H1 (cell line): ENCODE measurements around the gene P2RX1. TPM values are rescaled to one million over a fixed set of nuclear protein-coding genes. Genes with fewer than 3 reads are reported as not detected.

ENCODE experiments used
- CTBP2 ChIP-seq: IDR thresholded peaks from 2 replicates; pipeline ENCODE4 v1.7.0; 2011; ENCODE audit warnings: borderline replicate concordance, mild to moderate bottlenecking, moderate library complexity, mixed read lengths, low read length; ENCODE audit not compliant: insufficient read depth, insufficient read length
- JUND ChIP-seq: IDR thresholded peaks from 2 replicates; pipeline ENCODE4 v1.6.1; 2011; ENCODE audit warnings: mild to moderate bottlenecking, improper control_type of control experiment, low read length
- MAFK ChIP-seq: IDR thresholded peaks from 2 replicates; pipeline ENCODE4 v1.6.1; 2012; ENCODE audit warnings: low read depth, mild to moderate bottlenecking, improper control_type of control experiment, low read length
- POU5F1 ChIP-seq: IDR thresholded peaks from 2 replicates; pipeline ENCODE4 v1.6.1; 2011; ENCODE audit warnings: low read depth, mild to moderate bottlenecking, low read length, moderate library complexity
- RAD21 ChIP-seq, 2 experiments: IDR thresholded peaks in 1 of 2; conservative IDR thresholded peaks in 1 of 2; 2 replicates each; pipeline ENCODE4 v1.6.1; 2011; ENCODE audit warnings: low read depth in 2 of 2, low read length in 2 of 2, improper control_type of control experiment in 1 of 2, inconsistent platforms in 1 of 2, mild to moderate bottlenecking in 1 of 2, moderate library complexity in 1 of 2
- SRF ChIP-seq: IDR thresholded peaks from 2 replicates; pipeline ENCODE4 v1.6.1; 2011; ENCODE audit warnings: mild to moderate bottlenecking, low read depth, low read length, moderate library complexity
- ZNF274 ChIP-seq: IDR thresholded peaks from 2 replicates; pipeline ENCODE4 v1.7.0; 2012; ENCODE audit warnings: low read length, borderline replicate concordance; ENCODE audit errors: extremely low read depth
- polyA plus RNA-seq, 7 experiments: library from polyadenylated mRNA; depleted of rRNA in 3 of 7; stranded (reverse) in 5 of 7; unstranded in 2 of 7; fragments of >200 nt in 5 of 7; fragments of 200-250 nt in 2 of 7; gene quantifications; 1 replicate in 5 of 7; 2 replicates in 1 of 7; 4 replicates in 1 of 7; pipeline versions ENCODE4 v1.2.1 to v1.2.3, GENCODE V29; 2011 to 2013; ENCODE audit warnings: missing spikeins in 2 of 7, mixed read lengths in 2 of 7
- total RNA-seq: library from RNA; stranded (reverse); fragmentation: NEBNext Ultra II Directional; extraction: Animal tissue kit (Norgen Biotek cat#: 25700); gene quantifications from 2 replicates; pipeline ENCODE4 v1.2.1, GENCODE V29; 2021
- TF ChIP-seq, protein P1 (sequence below): fragments of 300-600 bp; sonication (generic); IDR thresholded peaks from 2 replicates; pipeline ENCODE4 v1.7.1; 2012; ENCODE audit warnings: low read length, moderate library complexity, mild to moderate bottlenecking, inconsistent platforms; ENCODE audit not compliant: insufficient replicate concordance
- TF ChIP-seq, protein P2 (sequence below): IDR thresholded peaks from 2 replicates; pipeline ENCODE4 v1.6.1; 2011; ENCODE audit warnings: low read depth, mild to moderate bottlenecking, low read length; ENCODE audit not compliant: insufficient read depth
- TF ChIP-seq, protein P3 (sequence below): IDR thresholded peaks from 2 replicates; pipeline ENCODE4 v1.6.1; 2011; ENCODE audit warnings: low read length, improper control_type of control experiment

P2RX1 gene
- total and polyA plus RNA-seq, 2 of the 8 experiments (the other 6 are each of a cell fraction or from before 2014, with no cell fraction given): 0.45 to 1.1 TPM

DNA sequence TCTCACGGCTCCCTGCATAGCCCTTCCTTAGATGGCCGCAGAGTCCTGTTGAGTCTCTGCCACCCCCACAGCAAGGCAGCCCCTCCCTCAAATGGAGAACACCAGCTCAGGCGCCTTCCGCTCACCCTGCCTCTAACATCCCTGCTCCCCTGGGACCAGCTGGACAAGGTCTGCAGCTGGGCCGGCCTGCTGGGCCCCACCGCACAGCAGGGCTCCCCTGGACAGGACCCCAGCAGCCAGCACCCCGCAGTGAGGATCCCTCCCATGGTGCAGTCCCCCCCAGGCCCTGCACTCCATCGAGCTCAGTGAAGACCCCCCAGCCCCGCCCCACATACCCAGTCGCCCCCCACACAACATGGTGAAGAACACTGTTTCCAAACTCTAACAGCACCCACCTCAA is 37.8 kb upstream of the P2RX1 start (continued):
- TF ChIP-seq, protein P1, sequence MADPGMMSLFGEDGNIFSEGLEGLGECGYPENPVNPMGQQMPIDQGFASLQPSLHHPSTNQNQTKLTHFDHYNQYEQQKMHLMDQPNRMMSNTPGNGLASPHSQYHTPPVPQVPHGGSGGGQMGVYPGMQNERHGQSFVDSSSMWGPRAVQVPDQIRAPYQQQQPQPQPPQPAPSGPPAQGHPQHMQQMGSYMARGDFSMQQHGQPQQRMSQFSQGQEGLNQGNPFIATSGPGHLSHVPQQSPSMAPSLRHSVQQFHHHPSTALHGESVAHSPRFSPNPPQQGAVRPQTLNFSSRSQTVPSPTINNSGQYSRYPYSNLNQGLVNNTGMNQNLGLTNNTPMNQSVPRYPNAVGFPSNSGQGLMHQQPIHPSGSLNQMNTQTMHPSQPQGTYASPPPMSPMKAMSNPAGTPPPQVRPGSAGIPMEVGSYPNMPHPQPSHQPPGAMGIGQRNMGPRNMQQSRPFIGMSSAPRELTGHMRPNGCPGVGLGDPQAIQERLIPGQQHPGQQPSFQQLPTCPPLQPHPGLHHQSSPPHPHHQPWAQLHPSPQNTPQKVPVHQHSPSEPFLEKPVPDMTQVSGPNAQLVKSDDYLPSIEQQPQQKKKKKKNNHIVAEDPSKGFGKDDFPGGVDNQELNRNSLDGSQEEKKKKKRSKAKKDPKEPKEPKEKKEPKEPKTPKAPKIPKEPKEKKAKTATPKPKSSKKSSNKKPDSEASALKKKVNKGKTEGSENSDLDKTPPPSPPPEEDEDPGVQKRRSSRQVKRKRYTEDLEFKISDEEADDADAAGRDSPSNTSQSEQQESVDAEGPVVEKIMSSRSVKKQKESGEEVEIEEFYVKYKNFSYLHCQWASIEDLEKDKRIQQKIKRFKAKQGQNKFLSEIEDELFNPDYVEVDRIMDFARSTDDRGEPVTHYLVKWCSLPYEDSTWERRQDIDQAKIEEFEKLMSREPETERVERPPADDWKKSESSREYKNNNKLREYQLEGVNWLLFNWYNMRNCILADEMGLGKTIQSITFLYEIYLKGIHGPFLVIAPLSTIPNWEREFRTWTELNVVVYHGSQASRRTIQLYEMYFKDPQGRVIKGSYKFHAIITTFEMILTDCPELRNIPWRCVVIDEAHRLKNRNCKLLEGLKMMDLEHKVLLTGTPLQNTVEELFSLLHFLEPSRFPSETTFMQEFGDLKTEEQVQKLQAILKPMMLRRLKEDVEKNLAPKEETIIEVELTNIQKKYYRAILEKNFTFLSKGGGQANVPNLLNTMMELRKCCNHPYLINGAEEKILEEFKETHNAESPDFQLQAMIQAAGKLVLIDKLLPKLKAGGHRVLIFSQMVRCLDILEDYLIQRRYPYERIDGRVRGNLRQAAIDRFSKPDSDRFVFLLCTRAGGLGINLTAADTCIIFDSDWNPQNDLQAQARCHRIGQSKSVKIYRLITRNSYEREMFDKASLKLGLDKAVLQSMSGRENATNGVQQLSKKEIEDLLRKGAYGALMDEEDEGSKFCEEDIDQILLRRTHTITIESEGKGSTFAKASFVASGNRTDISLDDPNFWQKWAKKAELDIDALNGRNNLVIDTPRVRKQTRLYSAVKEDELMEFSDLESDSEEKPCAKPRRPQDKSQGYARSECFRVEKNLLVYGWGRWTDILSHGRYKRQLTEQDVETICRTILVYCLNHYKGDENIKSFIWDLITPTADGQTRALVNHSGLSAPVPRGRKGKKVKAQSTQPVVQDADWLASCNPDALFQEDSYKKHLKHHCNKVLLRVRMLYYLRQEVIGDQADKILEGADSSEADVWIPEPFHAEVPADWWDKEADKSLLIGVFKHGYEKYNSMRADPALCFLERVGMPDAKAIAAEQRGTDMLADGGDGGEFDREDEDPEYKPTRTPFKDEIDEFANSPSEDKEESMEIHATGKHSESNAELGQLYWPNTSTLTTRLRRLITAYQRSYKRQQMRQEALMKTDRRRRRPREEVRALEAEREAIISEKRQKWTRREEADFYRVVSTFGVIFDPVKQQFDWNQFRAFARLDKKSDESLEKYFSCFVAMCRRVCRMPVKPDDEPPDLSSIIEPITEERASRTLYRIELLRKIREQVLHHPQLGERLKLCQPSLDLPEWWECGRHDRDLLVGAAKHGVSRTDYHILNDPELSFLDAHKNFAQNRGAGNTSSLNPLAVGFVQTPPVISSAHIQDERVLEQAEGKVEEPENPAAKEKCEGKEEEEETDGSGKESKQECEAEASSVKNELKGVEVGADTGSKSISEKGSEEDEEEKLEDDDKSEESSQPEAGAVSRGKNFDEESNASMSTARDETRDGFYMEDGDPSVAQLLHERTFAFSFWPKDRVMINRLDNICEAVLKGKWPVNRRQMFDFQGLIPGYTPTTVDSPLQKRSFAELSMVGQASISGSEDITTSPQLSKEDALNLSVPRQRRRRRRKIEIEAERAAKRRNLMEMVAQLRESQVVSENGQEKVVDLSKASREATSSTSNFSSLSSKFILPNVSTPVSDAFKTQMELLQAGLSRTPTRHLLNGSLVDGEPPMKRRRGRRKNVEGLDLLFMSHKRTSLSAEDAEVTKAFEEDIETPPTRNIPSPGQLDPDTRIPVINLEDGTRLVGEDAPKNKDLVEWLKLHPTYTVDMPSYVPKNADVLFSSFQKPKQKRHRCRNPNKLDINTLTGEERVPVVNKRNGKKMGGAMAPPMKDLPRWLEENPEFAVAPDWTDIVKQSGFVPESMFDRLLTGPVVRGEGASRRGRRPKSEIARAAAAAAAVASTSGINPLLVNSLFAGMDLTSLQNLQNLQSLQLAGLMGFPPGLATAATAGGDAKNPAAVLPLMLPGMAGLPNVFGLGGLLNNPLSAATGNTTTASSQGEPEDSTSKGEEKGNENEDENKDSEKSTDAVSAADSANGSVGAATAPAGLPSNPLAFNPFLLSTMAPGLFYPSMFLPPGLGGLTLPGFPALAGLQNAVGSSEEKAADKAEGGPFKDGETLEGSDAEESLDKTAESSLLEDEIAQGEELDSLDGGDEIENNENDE: no peak
- TF ChIP-seq MAFK: no peak
- TF ChIP-seq ZNF274: no peak
- TF ChIP-seq RAD21 (IDR thresholded peaks at IDR 0.05 in 1 of 2, conservative IDR thresholded peaks at IDR 0.05 in 1 of 2; ENCODE audit: low read depth in 2 of 2, low read length in 2 of 2): no peak
- TF ChIP-seq, protein P2, sequence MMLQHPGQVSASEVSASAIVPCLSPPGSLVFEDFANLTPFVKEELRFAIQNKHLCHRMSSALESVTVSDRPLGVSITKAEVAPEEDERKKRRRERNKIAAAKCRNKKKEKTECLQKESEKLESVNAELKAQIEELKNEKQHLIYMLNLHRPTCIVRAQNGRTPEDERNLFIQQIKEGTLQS: no peak
- TF ChIP-seq CTBP2: no peak
- no peak for TF ChIP-seq JUND
- TF ChIP-seq, protein P3, sequence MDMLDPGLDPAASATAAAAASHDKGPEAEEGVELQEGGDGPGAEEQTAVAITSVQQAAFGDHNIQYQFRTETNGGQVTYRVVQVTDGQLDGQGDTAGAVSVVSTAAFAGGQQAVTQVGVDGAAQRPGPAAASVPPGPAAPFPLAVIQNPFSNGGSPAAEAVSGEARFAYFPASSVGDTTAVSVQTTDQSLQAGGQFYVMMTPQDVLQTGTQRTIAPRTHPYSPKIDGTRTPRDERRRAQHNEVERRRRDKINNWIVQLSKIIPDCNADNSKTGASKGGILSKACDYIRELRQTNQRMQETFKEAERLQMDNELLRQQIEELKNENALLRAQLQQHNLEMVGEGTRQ: no peak
- TF ChIP-seq SRF: no peak
- TF ChIP-seq POU5F1: no peak
